OCI-LY3 (cell line): Measurements from ENCODE around the gene SAP30L.

ENCODE experiments used
- CTCF ChIP-seq: fragments of 200-600, 300-600 bp; sonication (generic); IDR thresholded peaks from 2 replicates; pipeline ENCODE4 v1.5.1; 2014; ENCODE audit warnings: antibody characterized with exemption, low read length, low read depth
- EZH2phosphoT487 ChIP-seq: fragments of 200-600 bp; shearing (Covaris generic); IDR thresholded peaks from 2 replicates; pipeline ENCODE4 v1.6.1; 2018; ENCODE audit warnings: antibody characterized with exemption, mixed run types, low read depth

- TF ChIP-seq CTCF (no peak), EZH2phosphoT487 (no peak)
These were observed 60.9 kb downstream of the SAP30L start for GRCh38 chr5:154506716-154507080.
